ENCODE data around the gene OR10Z1. TPM values are rescaled to one million over a fixed set of nuclear protein-coding genes. Genes with fewer than 3 reads are reported as not detected.

Gene OR10Z1
- total RNA-seq, 1 experiment from 2014 or later = not detected

Other genes with a start within 250 kb of the OR10Z1 start
- gene OR10T2, start 205.8 kb upstream of the OR10Z1 start, total RNA-seq (2014; rRNA removed) = not detected in 2 replicates
- gene OR10K2, start 179.0 kb upstream of the OR10Z1 start, total RNA-seq (2014; rRNA removed) = not detected in 2 replicates
- not detected in 2 replicates for gene OR10K1, start 143.4 kb upstream of the OR10Z1 start, total RNA-seq (2014; rRNA removed)
- gene OR10R2, start 133.0 kb upstream of the OR10Z1 start, total RNA-seq (2014; rRNA removed) = not detected in 2 replicates
- gene OR6Y1, start 50.9 kb upstream of the OR10Z1 start, total RNA-seq (2014; rRNA removed) = not detected in 2 replicates
- gene OR6P1, start 34.7 kb upstream of the OR10Z1 start, total RNA-seq (2014; rRNA removed) = not detected in 2 replicates
- not detected in 2 replicates for gene OR10X1, start 25.4 kb upstream of the OR10Z1 start, total RNA-seq (2014; rRNA removed)
- not detected in 2 replicates for gene SPTA1, start 81.4 kb downstream of the OR10Z1 start, total RNA-seq (2014; rRNA removed)
- not detected in 2 replicates for gene OR6K2, start 95.4 kb downstream of the OR10Z1 start, total RNA-seq (2014; rRNA removed)
- gene OR6K3, start 115.5 kb downstream of the OR10Z1 start, total RNA-seq (2014; rRNA removed) = not detected in 2 replicates
- gene OR6K6, start 149.5 kb downstream of the OR10Z1 start, total RNA-seq (2014; rRNA removed) = not detected in 2 replicates
- gene OR6N1, start 166.9 kb downstream of the OR10Z1 start, total RNA-seq (2014; rRNA removed) = not detected in 2 replicates
- gene OR6N2, start 175.9 kb downstream of the OR10Z1 start, total RNA-seq (2014; rRNA removed) = not detected in 2 replicates
- gene MNDA, start 226.1 kb downstream of the OR10Z1 start, total RNA-seq (2014; rRNA removed) = not detected in 2 replicates